GM18909 (cell line): ENCODE measurements around the gene CARS2.
"Not testable (repeated sequence)": the region's sequence is repeated elsewhere in the genome, so short reads cannot be mapped to it uniquely, and the experiment has no call there.

Experiments used
- ATAC-seq: cut with Tn5 transposase; IDR thresholded peaks from one replicate; pipeline ENCODE4 v1.9.1; 2021; ENCODE audit warnings: mild to moderate bottlenecking; ENCODE audit not compliant: unreplicated experiment, poor library complexity

The CARS2 gene

GRCh38 chr13:110641055-110642015 lies 64.6 kb downstream of the CARS2 start:
- no peak for ATAC-seq

GRCh38 chr13:110640591-110641029 lies 65.3 kb downstream of the CARS2 start:
- no peak for ATAC-seq

- ATAC-seq = no peak
Measured at GRCh38 chr13:110639935-110640334, 66.0 kb downstream of the CARS2 start.

- no peak for ATAC-seq
Measured at GRCh38 chr13:110638814-110639806, 66.8 kb downstream of the CARS2 start.

GRCh38 chr13:110638257-110638656 lies 67.7 kb downstream of the CARS2 start:
- ATAC-seq = no peak

- ATAC-seq = no peak
Measured at GRCh38 chr13:110637747-110638146, 68.2 kb downstream of the CARS2 start.

- no peak for ATAC-seq
Measured at GRCh38 chr13:110637275-110637674, 68.6 kb downstream of the CARS2 start.

- no peak for ATAC-seq
Measured at GRCh38 chr13:110636701-110637201, 69.2 kb downstream of the CARS2 start.

- ATAC-seq = no peak
Measured at GRCh38 chr13:110636053-110636475, 69.9 kb downstream of the CARS2 start.

GRCh38 chr13:110635405-110636002 lies 70.4 kb downstream of the CARS2 start:
- no peak for ATAC-seq

GRCh38 chr13:110634558-110634957 lies 71.4 kb downstream of the CARS2 start:
- no peak for ATAC-seq

- no peak for ATAC-seq
Measured at GRCh38 chr13:110633776-110634175, 72.1 kb downstream of the CARS2 start.

- ATAC-seq = not testable (repeated sequence)
Measured at GRCh38 chr13:110632255-110632654, 73.7 kb downstream of the CARS2 start.

- ATAC-seq = no peak
Measured at GRCh38 chr13:110630566-110631119, 75.3 kb downstream of the CARS2 start.

GRCh38 chr13:110629735-110630134 lies 76.2 kb downstream of the CARS2 start:
- no peak for ATAC-seq

GRCh38 chr13:110628952-110629701 lies 76.8 kb downstream of the CARS2 start:
- no peak for ATAC-seq

- no peak for ATAC-seq
Measured at GRCh38 chr13:110628477-110628793, 77.5 kb downstream of the CARS2 start.

GRCh38 chr13:110627761-110628476 lies 78.0 kb downstream of the CARS2 start:
- no peak for ATAC-seq

- no peak for ATAC-seq
Measured at GRCh38 chr13:110627351-110627750, 78.6 kb downstream of the CARS2 start.
